ENCODE data around the gene C5orf47. TPM values are rescaled to one million over a fixed set of nuclear protein-coding genes. Genes with fewer than 3 reads are reported as not detected.

Gene C5orf47
- total RNA-seq, 4 donors from 2014 or later, result not detected

DNA sequence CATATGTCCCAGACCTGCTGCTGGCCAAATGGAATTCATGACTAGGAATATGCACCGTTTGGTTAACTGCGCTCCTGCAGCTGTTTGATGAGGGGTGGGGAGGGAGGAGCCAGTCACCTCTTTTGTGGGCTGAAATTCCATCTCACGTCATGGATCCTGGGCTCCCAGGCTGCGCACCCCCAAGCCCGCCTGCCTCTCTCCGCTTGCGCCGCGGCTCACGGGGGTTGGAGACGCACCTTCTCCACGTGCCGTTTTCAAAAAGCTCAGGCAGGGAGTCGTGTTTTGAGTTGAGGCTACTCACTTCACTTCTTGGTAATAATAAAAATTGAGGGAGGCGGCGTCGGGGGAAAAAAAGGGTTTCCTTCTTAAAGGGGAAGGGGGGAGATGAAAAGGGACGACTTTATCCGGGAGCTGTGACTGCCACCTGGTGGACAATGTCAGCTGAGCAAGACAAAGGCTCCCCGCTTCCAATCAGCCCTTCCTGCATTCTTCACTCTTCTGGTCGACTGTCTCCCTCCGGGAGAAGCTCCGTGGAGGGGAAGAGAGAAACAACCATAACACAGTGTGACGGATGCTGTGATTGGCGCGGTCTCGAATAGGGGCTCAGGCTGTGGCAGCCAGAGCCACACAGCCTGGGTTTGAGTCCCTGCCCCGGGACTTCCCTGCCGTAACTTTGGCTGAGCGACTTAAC, 15.9 kb upstream of the C5orf47 start:
- no peaks in the 10 kb centered on the region for H3K36me3 ChIP-seq
- intact Hi-C loops (cut with DNase I; ENCODE audit: low total_unique reads) (loop anchor here (1.0 to 5.0 kb wide), 2 partner anchors 86 to 352 kb away; partner anchors contain the start of gene CPEB4), in situ Hi-C loops (cut with MboI; ENCODE audit: low pct_ligation_motif_present in 1 of 4, low pct_unique_long_range_greater_than_20kb in 1 of 4, low sequenced_read_pairs in 3 of 4) (loop anchor here in 3 of 4 donors (5.0 to 25.0 kb wide), 3 partner anchors 356 to 686 kb away; partner anchors contain the start of gene BOD1 (in 2 of the 3))
- H3K9me3 ChIP-seq, result no peaks in the 10 kb centered on the region
- peak overlapping the region in 1 of 4 donors; percentile 19 for H3K27ac ChIP-seq
- DNase-seq, result peak; percentile 86
- peaks cover 4 to 10% (median 5%) of the 10 kb centered on the region in 4 donors for H3K4me1 ChIP-seq
- TF ChIP-seq EP300 (IDR thresholded peaks at IDR 0.05; ENCODE audit: low read depth), result no peak
- TF ChIP-seq, protein P1, sequence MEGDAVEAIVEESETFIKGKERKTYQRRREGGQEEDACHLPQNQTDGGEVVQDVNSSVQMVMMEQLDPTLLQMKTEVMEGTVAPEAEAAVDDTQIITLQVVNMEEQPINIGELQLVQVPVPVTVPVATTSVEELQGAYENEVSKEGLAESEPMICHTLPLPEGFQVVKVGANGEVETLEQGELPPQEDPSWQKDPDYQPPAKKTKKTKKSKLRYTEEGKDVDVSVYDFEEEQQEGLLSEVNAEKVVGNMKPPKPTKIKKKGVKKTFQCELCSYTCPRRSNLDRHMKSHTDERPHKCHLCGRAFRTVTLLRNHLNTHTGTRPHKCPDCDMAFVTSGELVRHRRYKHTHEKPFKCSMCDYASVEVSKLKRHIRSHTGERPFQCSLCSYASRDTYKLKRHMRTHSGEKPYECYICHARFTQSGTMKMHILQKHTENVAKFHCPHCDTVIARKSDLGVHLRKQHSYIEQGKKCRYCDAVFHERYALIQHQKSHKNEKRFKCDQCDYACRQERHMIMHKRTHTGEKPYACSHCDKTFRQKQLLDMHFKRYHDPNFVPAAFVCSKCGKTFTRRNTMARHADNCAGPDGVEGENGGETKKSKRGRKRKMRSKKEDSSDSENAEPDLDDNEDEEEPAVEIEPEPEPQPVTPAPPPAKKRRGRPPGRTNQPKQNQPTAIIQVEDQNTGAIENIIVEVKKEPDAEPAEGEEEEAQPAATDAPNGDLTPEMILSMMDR (IDR thresholded peaks at IDR 0.05), result peak; percentile 88 to 95 (median 89)
- no peak for TF ChIP-seq POLR2AphosphoS5 (IDR thresholded peaks at IDR 0.05)
- TF ChIP-seq POLR2A (IDR thresholded peaks at IDR 0.05), result no peak
- WGBS, 2 donors (ENCODE audit: low coverage in 1 of 2), result 0 to 8% methylated on average over 6 to 30 of the region's 30 CpGs
- H3K4me3 ChIP-seq, result peak overlapping the region; percentile 10 to 48 (median 26)
- H3K27me3 ChIP-seq, result no peaks in the 10 kb centered on the region

- 13% methylated on average over 12 of the region's 13 CpGs; no CpG with 5 or more reads in 1 of the 2 donors for WGBS, 2 donors (ENCODE audit: low coverage in 1 of 2)
- Histone ChIP-seq H3K4me3 (peak overlapping the region in 3 of 4 donors; percentile 17 to 48 (median 35)), H3K9me3 (no peaks in the 10 kb centered on the region), H3K27me3 (no peaks in the 10 kb centered on the region), H3K27ac (no peak overlapping the region), H3K4me1 (peaks cover 4 to 10% (median 5%) of the 10 kb centered on the region in 4 donors), H3K36me3 (no peaks in the 10 kb centered on the region)
- TF ChIP-seq EP300 (IDR thresholded peaks at IDR 0.05; ENCODE audit: low read depth), result no peak
- TF ChIP-seq, protein P1 (IDR thresholded peaks at IDR 0.05), result no peak
- DNase-seq, result peak; percentile 31
- in situ Hi-C loops (cut with MboI; ENCODE audit: low pct_ligation_motif_present in 1 of 4, low pct_unique_long_range_greater_than_20kb in 1 of 4, low sequenced_read_pairs in 3 of 4) (loop anchor here in 3 of 4 donors (5.0 to 25.0 kb wide), 3 partner anchors 356 to 686 kb away; partner anchors contain the start of gene BOD1 (in 2 of the 3)), intact Hi-C loops (cut with DNase I; ENCODE audit: low total_unique reads) (loop anchor here (5.0 kb wide), 1 partner anchor 86 kb away; the partner anchor contains the start of gene CPEB4)
These were observed 15.4 kb upstream of the C5orf47 start for GRCh38 chr5:173973616-173973969.

DNA sequence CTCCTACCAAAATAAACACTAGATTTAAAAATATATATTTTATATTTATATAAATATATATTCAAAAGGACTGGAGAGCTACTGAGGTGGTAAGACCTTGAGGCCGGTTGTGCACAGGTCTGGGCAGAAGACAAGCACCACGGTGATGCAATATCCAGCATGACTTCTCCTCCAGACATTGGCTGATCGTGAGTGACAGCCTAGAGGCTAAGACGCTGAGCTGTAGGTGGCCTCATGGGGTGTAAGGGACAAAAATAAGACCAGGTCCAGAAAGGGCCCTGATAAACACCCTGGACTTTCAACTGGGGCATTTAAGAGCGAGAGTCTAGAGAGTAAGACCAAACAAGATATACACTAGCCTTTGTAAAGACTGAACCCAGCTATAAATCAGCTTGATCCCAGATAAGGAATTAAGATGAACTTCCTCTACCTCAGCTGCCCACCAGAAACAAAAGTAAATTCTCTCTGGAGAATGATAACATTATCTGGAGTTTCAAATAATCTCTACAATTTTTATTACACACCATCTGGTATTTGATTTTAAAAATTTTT, 14.2 kb upstream of the C5orf47 start:
- no peak for TF ChIP-seq POLR2A (IDR thresholded peaks at IDR 0.05)
- Histone ChIP-seq H3K9me3 (no peaks in the 10 kb centered on the region), H3K4me3 (no peak overlapping the region), H3K36me3 (no peaks in the 10 kb centered on the region), H3K27me3 (no peaks in the 10 kb centered on the region), H3K27ac (no peak overlapping the region), H3K4me1 (peaks cover 4 to 10% (median 5%) of the 10 kb centered on the region in 4 donors)
- 71 to 78% methylated on average over 4 to 5 of the region's 5 CpGs for WGBS, 2 donors (ENCODE audit: low coverage in 1 of 2)
- in situ Hi-C loops (cut with MboI; ENCODE audit: low pct_ligation_motif_present in 1 of 4, low pct_unique_long_range_greater_than_20kb in 1 of 4, low sequenced_read_pairs in 3 of 4), result loop anchor here (5.0 to 25.0 kb wide), 3 partner anchors 357 to 687 kb away; partner anchors contain the start of gene BOD1 (in 3 of the 4)
- no peak for DNase-seq
- intact Hi-C loops (cut with DNase I; ENCODE audit: low total_unique reads), result loop anchor here (5.0 kb wide), 1 partner anchor 87 kb away; the partner anchor contains the start of gene CPEB4

DNA sequence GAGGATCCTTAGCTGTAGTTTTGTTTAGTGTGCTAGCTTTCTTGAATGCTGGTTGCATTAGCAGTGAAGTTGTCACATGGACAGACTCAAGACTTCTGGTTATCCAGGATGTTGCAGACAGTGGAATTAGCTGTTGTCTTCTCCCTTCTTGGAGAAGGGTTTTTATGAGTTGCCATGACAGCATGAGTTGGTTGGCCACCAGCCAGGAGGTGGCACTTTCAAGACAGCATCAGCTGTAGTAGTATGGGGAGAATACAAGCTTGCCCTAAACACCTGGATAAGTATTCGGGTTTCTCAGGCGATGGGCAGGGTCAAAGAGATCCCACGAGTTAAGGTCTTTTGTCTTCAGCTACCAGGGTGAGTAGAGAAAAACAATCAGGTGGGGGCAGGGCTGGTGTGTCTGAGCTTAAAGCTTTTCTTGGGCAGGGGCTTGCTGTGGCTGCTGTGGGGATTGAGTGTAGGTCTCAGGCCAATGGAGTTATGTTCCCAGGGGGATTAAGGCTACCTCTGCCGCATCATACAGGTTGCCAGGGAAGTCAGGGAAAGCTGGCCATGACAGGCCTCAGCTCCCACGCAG, 7.7 kb upstream of the C5orf47 start:
- TF ChIP-seq, protein P1 (IDR thresholded peaks at IDR 0.05), result no peak
- TF ChIP-seq POLR2AphosphoS5 (IDR thresholded peaks at IDR 0.05) (no peak), EP300 (IDR thresholded peaks at IDR 0.05; ENCODE audit: low read depth) (no peak)
- H3K27ac ChIP-seq, result no peak overlapping the region
- H3K4me1 ChIP-seq, result no peaks in the 10 kb centered on the region
- intact Hi-C loops (cut with DNase I; ENCODE audit: low total_unique reads), result loop anchor here (5.0 kb wide), 1 partner anchor 1596 kb away; no protein-coding TSS in a partner anchor
- H3K4me3 ChIP-seq, result no peak overlapping the region
- no peaks in the 10 kb centered on the region for H3K36me3 ChIP-seq
- H3K27me3 ChIP-seq, result peaks cover 13% of the 10 kb centered on the region
- WGBS, 2 donors (ENCODE audit: low coverage in 1 of 2), result 60% methylated on average over 5 of the region's 5 CpGs; no CpG with 5 or more reads in 1 of the 2 donors
- in situ Hi-C loops (cut with MboI; ENCODE audit: low pct_ligation_motif_present in 1 of 4, low pct_unique_long_range_greater_than_20kb in 1 of 4, low sequenced_read_pairs in 3 of 4), result no loop called here
- no peak for DNase-seq
- no peaks in the 10 kb centered on the region for H3K9me3 ChIP-seq

Data from transverse colon (tissue), 4 donors.